Measurements from ENCODE around the gene CHMP2A. TPM values are rescaled to one million over a fixed set of nuclear protein-coding genes. Genes with fewer than 3 reads are reported as not detected.

Gene CHMP2A
- polyA plus RNA-seq, 2 of the 4 experiments (the other 2 are of a cell fraction), result 198 to 280 TPM

- H3K27ac ChIP-seq, result peak within 1 kb of the TSS; percentile 91
- DNase-seq (ENCODE audit: low read depth in 1 of 2, low spot score in 1 of 2), result peak; percentile 100
- ChIA-PET CTCF (interaction anchor here (0.6 to 3.3 kb wide), 3 partner anchors 53 to 839 kb away, joined by 3 to 16 read pairs (median 3); partner anchors contain the start of gene ZBTB45), POLR2A (interaction anchor here (1.0 to 1.7 kb wide), 4 partner anchors 13 to 53 kb away, joined by 6 to 16 read pairs (median 8); partner anchors contain the start of genes CHMP2A, TRIM28 and ZBTB45)
- H3K4me1 ChIP-seq, result peaks cover 15% of the 10 kb centered on the region
- H3K4me2 ChIP-seq, result peak within 1 kb of the TSS; percentile 92
- TF ChIP-seq MAX (IDR thresholded peaks at IDR 0.05) (peak; percentile 57; the same call in 1 of the 2 replicates), CHD2 (IDR thresholded peaks at IDR 0.05; ENCODE audit: low read length, partially characterized antibody) (peak; percentile 65), E2F6 (IDR thresholded peaks at IDR 0.05; ENCODE audit: borderline replicate concordance, low read depth) (0 out of 2 replicates have a peak, but pooled peaks have one; percentile 24), FOXS1 (CRISPR knock-in tag; IDR thresholded peaks at IDR 0.05) (no peak), HMGXB4 (CRISPR knock-in tag; IDR thresholded peaks at IDR 0.05; ENCODE audit: borderline replicate concordance) (no peak), MYC (IDR thresholded peaks at IDR 0.05; ENCODE audit: borderline replicate concordance, low read length) (0 out of 2 replicates have a peak, but pooled peaks have one; percentile 22), MAZ (IDR thresholded peaks at IDR 0.05; ENCODE audit: borderline replicate concordance, low read depth, low read length) (peak; percentile 61; the same call in 1 of the 2 replicates), TFCP2L1 (CRISPR knock-in tag; IDR thresholded peaks at IDR 0.05) (peak; percentile 46), JUN (IDR thresholded peaks at IDR 0.05) (peak; percentile 40 to 90), FOSL2 (IDR thresholded peaks at IDR 0.05) (no peak), FOSL2 (CRISPR knock-in tag; IDR thresholded peaks at IDR 0.05) (no peak), PHF8 (IDR thresholded peaks at IDR 0.05; ENCODE audit: borderline replicate concordance, low read depth) (0 out of 2 replicates have a peak, but pooled peaks have one; percentile 15), FOSB (CRISPR knock-in tag; IDR thresholded peaks at IDR 0.05) (no peak), USF2 (IDR thresholded peaks at IDR 0.05) (peak; percentile 39; the same call in 1 of the 2 replicates), PBX3 (IDR thresholded peaks at IDR 0.05) (peak; percentile 96), BCL3 (IDR thresholded peaks at IDR 0.05) (peak; percentile 46; the same call in 1 of the 3 replicates), POLR2A (IDR thresholded peaks at IDR 0.05; ENCODE audit: low read length) (peak; percentile 57), HES2 (IDR thresholded peaks at IDR 0.05) (no peak)
- FAIRE-seq, result peak; percentile 93
- H3K9me3 ChIP-seq, result no peaks in the 10 kb centered on the region
- 1% methylated on average over 57 of the region's 75 CpGs for WGBS (ENCODE audit: missing lambda C conversion rate)
- peak within 1 kb of the TSS; percentile 67 for H3K4me3 ChIP-seq
- ATAC-seq, result peak; percentile 64 to 81
Measured at GRCh38 chr19:58572818-58573657, 18.1 kb upstream of the CHMP2A start, which contains the start of gene MZF1. Gene MZF1 (minus strand): TSS chr19:58573335. CDS start chr19:58571389, 1,946 bp downstream.

All from A549 (cell line).